ENCODE measurements around the gene IFIT5.
A peak's percentile ranks its signal among the peaks of the same experiment; 100 is the strongest.
"Not testable (repeated sequence)": the region's sequence is repeated elsewhere in the genome, so short reads cannot be mapped to it uniquely, and the experiment has no call there.

Gene IFIT5

GRCh38 chr10:89393898-89394297 is 20.5 kb upstream of the IFIT5 start:
- DNase-seq (ENCODE audit: low read depth in 2 of 2), result no peak

- no peak for DNase-seq (ENCODE audit: low read depth in 2 of 2)
Observed at GRCh38 chr10:89395141-89395540, 19.2 kb upstream of the IFIT5 start.

- DNase-seq (ENCODE audit: low read depth in 2 of 2), result no peak
Observed at GRCh38 chr10:89398003-89398749, 16.2 kb upstream of the IFIT5 start.

- DNase-seq (ENCODE audit: low read depth in 2 of 2), result no peak
Observed at GRCh38 chr10:89399956-89400355, 14.4 kb upstream of the IFIT5 start.

- DNase-seq (ENCODE audit: low read depth in 2 of 2), result no peak
Observed at GRCh38 chr10:89403043-89403442, 11.3 kb upstream of the IFIT5 start.

GRCh38 chr10:89404104-89405047 is 10.0 kb upstream of the IFIT5 start:
- no peak for DNase-seq (ENCODE audit: low read depth in 2 of 2)

- not testable (repeated sequence) for DNase-seq (ENCODE audit: low read depth in 2 of 2)
Observed at GRCh38 chr10:89406178-89406577, 8.2 kb upstream of the IFIT5 start.

- not testable (repeated sequence) for DNase-seq (ENCODE audit: low read depth in 2 of 2)
Observed at GRCh38 chr10:89407792-89408191, 6.6 kb upstream of the IFIT5 start.

GRCh38 chr10:89409282-89409681 is 5.1 kb upstream of the IFIT5 start:
- DNase-seq (ENCODE audit: low read depth in 2 of 2), result not testable (repeated sequence)

- DNase-seq (ENCODE audit: low read depth in 2 of 2), result not testable (repeated sequence)
Observed at GRCh38 chr10:89410551-89410950, 3.8 kb upstream of the IFIT5 start.

- DNase-seq (ENCODE audit: low read depth in 2 of 2), result not testable (repeated sequence)
Observed at GRCh38 chr10:89411135-89411534, 3.2 kb upstream of the IFIT5 start.

- not testable (repeated sequence) for DNase-seq (ENCODE audit: low read depth in 2 of 2)
Observed at GRCh38 chr10:89412276-89412675, 2.1 kb upstream of the IFIT5 start.

GRCh38 chr10:89413398-89413912 is 913 bp upstream of the IFIT5 start:
- no peak for DNase-seq (ENCODE audit: low read depth in 2 of 2)

- no peak for DNase-seq (ENCODE audit: low read depth in 2 of 2)
Observed at GRCh38 chr10:89414879-89415821, 782 bp downstream of the IFIT5 start.

- DNase-seq (ENCODE audit: low read depth in 2 of 2), result no peak
Observed at GRCh38 chr10:89416465-89416864, 2.1 kb downstream of the IFIT5 start.

- no peak for DNase-seq (ENCODE audit: low read depth in 2 of 2)
Observed at GRCh38 chr10:89419548-89419947, 5.2 kb downstream of the IFIT5 start.

GRCh38 chr10:89421018-89421476 is 6.7 kb downstream of the IFIT5 start:
- DNase-seq (ENCODE audit: low read depth in 2 of 2), result no peak

- DNase-seq (ENCODE audit: low read depth in 2 of 2), result no peak
Observed at GRCh38 chr10:89425000-89425399, 10.6 kb downstream of the IFIT5 start.

- DNase-seq (ENCODE audit: low read depth in 2 of 2), result peak; percentile 38 to 48
Observed at GRCh38 chr10:89426230-89426868, 12.0 kb downstream of the IFIT5 start.

- DNase-seq (ENCODE audit: low read depth in 2 of 2), result peak; percentile 64 to 67
Observed at GRCh38 chr10:89427629-89428028, 13.3 kb downstream of the IFIT5 start.

- DNase-seq (ENCODE audit: low read depth in 2 of 2), result no peak
Observed at GRCh38 chr10:89428877-89429276, 14.5 kb downstream of the IFIT5 start.

All from fibroblast of skin of left quadriceps (primary cell).